Left kidney (tissue), 8 donors: ENCODE results near the gene OR5P2. TPM values are rescaled to one million over a fixed set of nuclear protein-coding genes. Genes with fewer than 3 reads are reported as not detected.
"Not testable (repeated sequence)": the region's sequence is repeated elsewhere in the genome, so short reads cannot be mapped to it uniquely, and the experiment has no call there.

Source experiments
- DNase-seq: peaks from one replicate; pipeline ENCODE4 v3.0.0-alpha.2; 2013
- long read RNA-seq, 8 donors: transcript quantifications; one replicate each; lab custom pipeline, GENCODE V29; 2026
- polyA plus RNA-seq: library from polyadenylated mRNA; unstranded; fragments of 120-200 nt; gene quantifications from one replicate; pipeline ENCODE4 v1.2.1, GENCODE V29; 2013; ENCODE audit not compliant: insufficient read length

OR5P2 gene
- 0.13 TPM for polyA plus RNA-seq
- long read RNA-seq, donor 1 = 0 reads
- long read RNA-seq, donor 2 = 0 reads
- long read RNA-seq, donor 3 = 0 reads
- long read RNA-seq, donor 4 = 0 reads
- long read RNA-seq, donor 5 = 0 reads
- long read RNA-seq, donor 6 = 0 reads
- long read RNA-seq, donor 7 = 0 reads
- long read RNA-seq, donor 8 = 0 reads

GRCh38 chr11:7796842-7797241 is at the start of gene OR5P2:
TSS of gene OR5P2 (minus strand) at chr11:7796942. CDS start at chr11:7796942, 0 bp downstream.
- no peak for DNase-seq

GRCh38 chr11:7846003-7846402 is 49.3 kb upstream of the OR5P2 start:
- no peak for DNase-seq

- DNase-seq = no peak
Observed at GRCh38 chr11:7844986-7845385, 48.2 kb upstream of the OR5P2 start.

- DNase-seq = no peak
Observed at GRCh38 chr11:7844521-7844920, 47.8 kb upstream of the OR5P2 start.

- DNase-seq = no peak
Observed at GRCh38 chr11:7840578-7840977, 43.8 kb upstream of the OR5P2 start.

- DNase-seq = no peak
Observed at GRCh38 chr11:7833527-7833926, 36.8 kb upstream of the OR5P2 start.

GRCh38 chr11:7830740-7831139 is 34.0 kb upstream of the OR5P2 start, which contains the start of gene OR5P3:
TSS of gene OR5P3 (minus strand) at chr11:7830840.
- no peak for DNase-seq

- DNase-seq = no peak
Observed at GRCh38 chr11:7826324-7826723, 29.6 kb upstream of the OR5P2 start.

- not testable (repeated sequence) for DNase-seq
Observed at GRCh38 chr11:7820417-7820816, 23.7 kb upstream of the OR5P2 start.

GRCh38 chr11:7814897-7815296 is 18.2 kb upstream of the OR5P2 start:
- not testable (repeated sequence) for DNase-seq

GRCh38 chr11:7810301-7810700 is 13.6 kb upstream of the OR5P2 start:
- DNase-seq = not testable (repeated sequence)

- no peak for DNase-seq
Observed at GRCh38 chr11:7793233-7793632, 3.5 kb downstream of the OR5P2 start.

GRCh38 chr11:7787239-7787638 is 9.5 kb downstream of the OR5P2 start:
- DNase-seq = no peak

- no peak for DNase-seq
Observed at GRCh38 chr11:7775689-7776088, 21.1 kb downstream of the OR5P2 start.

GRCh38 chr11:7764301-7764700 is 32.4 kb downstream of the OR5P2 start:
- not testable (repeated sequence) for DNase-seq

- no peak for DNase-seq
Observed at GRCh38 chr11:7759010-7759409, 37.7 kb downstream of the OR5P2 start.

GRCh38 chr11:7749456-7749855 is 47.3 kb downstream of the OR5P2 start:
- DNase-seq = no peak

Other genes starting within 250 kb of the OR5P2 start
- gene CYB5R2, start 123.4 kb downstream of the OR5P2 start, polyA plus RNA-seq = 32.8 TPM
- 4.0 TPM for gene OVCH2, start 90.5 kb downstream of the OR5P2 start, polyA plus RNA-seq
- gene OR5P3, start 33.9 kb upstream of the OR5P2 start, polyA plus RNA-seq = not detected
- gene OR10A6, start 134.3 kb upstream of the OR5P2 start, polyA plus RNA-seq = 0.05 TPM
- gene OR10A3, start 144.8 kb upstream of the OR5P2 start, polyA plus RNA-seq = 0.27 TPM
- 0.05 TPM for gene NLRP10, start 168.5 kb upstream of the OR5P2 start, polyA plus RNA-seq
- 339 TPM for gene EIF3F, start 190.4 kb upstream of the OR5P2 start, polyA plus RNA-seq